ENCODE measurements around the gene GATC. TPM values are rescaled to one million over a fixed set of nuclear protein-coding genes. Genes with fewer than 3 reads are reported as not detected.

GATC gene
- total RNA-seq, 3 donors from 2014 or later (not counting 1 experiment from before 2014, with no cell fraction given): 16.5 to 22.8 (median 20.5) TPM

- Histone ChIP-seq H3K27me3 (ENCODE audit: control insufficient read depth, insufficient read depth, low read length) (no peaks in the 10 kb centered on the region), H3K4me1 (ENCODE audit: control insufficient read depth, insufficient read depth, low read length) (peaks cover 44% of the 10 kb centered on the region), H3K27ac (ENCODE audit: low read length) (peak within 1 kb of the TSS; percentile 86), H3K4me3 (ENCODE audit: low read length) (peak within 1 kb of the TSS; percentile 83), H3K9me3 (ENCODE audit: control insufficient read depth, insufficient read depth, low read length) (no peaks in the 10 kb centered on the region), H3K36me3 (ENCODE audit: control insufficient read depth, insufficient read depth, low read length) (peaks cover 21% of the 10 kb centered on the region)
- DNase-seq (peak; percentile 96 to 99), ATAC-seq (peak; percentile 83 to 95 (median 86))
- Mint-ChIP-seq H3K4me3 (peak within 1 kb of the TSS; percentile 95), H3K9me3 (no peaks in the 10 kb centered on the region), H3K27ac (peak within 1 kb of the TSS; percentile 91 to 97), H3K27me3 (ENCODE audit: low read depth in 2 of 2) (no peaks in the 10 kb centered on the region), H3K4me1 (peaks cover 76 to 77% of the 10 kb centered on the region in 2 donors), H3K36me3 (peaks cover 10% of the 10 kb centered on the region)
- TF ChIP-seq, protein P1, sequence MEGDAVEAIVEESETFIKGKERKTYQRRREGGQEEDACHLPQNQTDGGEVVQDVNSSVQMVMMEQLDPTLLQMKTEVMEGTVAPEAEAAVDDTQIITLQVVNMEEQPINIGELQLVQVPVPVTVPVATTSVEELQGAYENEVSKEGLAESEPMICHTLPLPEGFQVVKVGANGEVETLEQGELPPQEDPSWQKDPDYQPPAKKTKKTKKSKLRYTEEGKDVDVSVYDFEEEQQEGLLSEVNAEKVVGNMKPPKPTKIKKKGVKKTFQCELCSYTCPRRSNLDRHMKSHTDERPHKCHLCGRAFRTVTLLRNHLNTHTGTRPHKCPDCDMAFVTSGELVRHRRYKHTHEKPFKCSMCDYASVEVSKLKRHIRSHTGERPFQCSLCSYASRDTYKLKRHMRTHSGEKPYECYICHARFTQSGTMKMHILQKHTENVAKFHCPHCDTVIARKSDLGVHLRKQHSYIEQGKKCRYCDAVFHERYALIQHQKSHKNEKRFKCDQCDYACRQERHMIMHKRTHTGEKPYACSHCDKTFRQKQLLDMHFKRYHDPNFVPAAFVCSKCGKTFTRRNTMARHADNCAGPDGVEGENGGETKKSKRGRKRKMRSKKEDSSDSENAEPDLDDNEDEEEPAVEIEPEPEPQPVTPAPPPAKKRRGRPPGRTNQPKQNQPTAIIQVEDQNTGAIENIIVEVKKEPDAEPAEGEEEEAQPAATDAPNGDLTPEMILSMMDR (IDR thresholded peaks at IDR 0.05): peak; percentile 93
- intact Hi-C loops (cut with micrococcal nuclease): loop anchor here (1.0 kb wide), 2 partner anchors 12 to 27 kb away; partner anchors contain the start of gene DYNLL1
- under 1% methylated on average over 88 of the region's 88 CpGs for WGBS (ENCODE audit: insufficient coverage)
Measured at GRCh38 chr12:120469450-120470149, 23.4 kb downstream of the GATC start, which contains the start of gene SRSF9. SRSF9 (minus strand) TSS chr12:120469748; CDS start chr12:120469609, 139 bp downstream.

DNA sequence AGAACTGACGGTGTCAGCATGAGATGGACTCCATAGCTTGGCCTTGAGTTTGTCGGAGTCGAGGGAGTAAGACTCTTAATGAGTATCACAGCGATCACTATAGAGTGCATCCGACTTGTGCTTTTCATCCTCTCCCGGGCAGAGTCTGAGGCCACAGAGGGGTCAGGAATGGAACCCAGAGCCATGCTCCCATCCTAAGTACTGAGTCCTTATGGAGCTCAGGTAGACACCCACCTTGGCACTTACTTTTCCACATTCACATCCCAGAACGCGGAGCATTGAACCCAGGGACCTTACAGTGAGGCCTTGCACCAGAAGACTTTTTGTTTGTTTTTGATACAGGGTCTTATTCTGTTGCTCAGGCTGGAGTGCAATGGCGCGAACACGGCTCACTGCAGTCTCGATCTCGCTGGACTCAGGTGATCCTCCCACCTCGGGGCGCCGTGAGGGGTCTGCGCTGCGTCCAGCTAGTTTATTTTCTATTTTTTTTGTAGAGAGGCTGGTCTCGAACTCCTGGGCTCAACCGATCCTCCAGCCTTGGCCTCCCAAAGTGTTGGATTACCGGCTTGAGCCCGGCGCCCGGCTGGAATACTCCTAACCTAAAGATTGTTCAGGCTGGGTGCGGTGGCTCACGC, 24.0 kb downstream of the GATC start:
- Mint-ChIP-seq H3K27ac (peak overlapping the region; percentile 91 to 97), H3K4me3 (peak overlapping the region; percentile 95), H3K4me1 (peaks cover 77 to 78% of the 10 kb centered on the region in 2 donors), H3K9me3 (no peaks in the 10 kb centered on the region), H3K27me3 (ENCODE audit: low read depth in 2 of 2) (no peaks in the 10 kb centered on the region), H3K36me3 (peaks cover 3% of the 10 kb centered on the region)
- intact Hi-C loops (cut with micrococcal nuclease): no loop called here
- TF ChIP-seq, protein P1 (IDR thresholded peaks at IDR 0.05): no peak
- Histone ChIP-seq H3K36me3 (ENCODE audit: control insufficient read depth, insufficient read depth, low read length) (peaks cover 15% of the 10 kb centered on the region), H3K9me3 (ENCODE audit: control insufficient read depth, insufficient read depth, low read length) (no peaks in the 10 kb centered on the region), H3K4me1 (ENCODE audit: control insufficient read depth, insufficient read depth, low read length) (peaks cover 48% of the 10 kb centered on the region), H3K27me3 (ENCODE audit: control insufficient read depth, insufficient read depth, low read length) (no peaks in the 10 kb centered on the region), H3K27ac (ENCODE audit: low read length) (peak overlapping the region; percentile 82), H3K4me3 (ENCODE audit: low read length) (peak overlapping the region; percentile 77)
- WGBS (ENCODE audit: insufficient coverage): 71% methylated on average over 26 of the region's 26 CpGs
- ATAC-seq: peak; percentile 13 to 42 (median 15)
- DNase-seq: peak in 1 of 2 donors; percentile 48

DNA sequence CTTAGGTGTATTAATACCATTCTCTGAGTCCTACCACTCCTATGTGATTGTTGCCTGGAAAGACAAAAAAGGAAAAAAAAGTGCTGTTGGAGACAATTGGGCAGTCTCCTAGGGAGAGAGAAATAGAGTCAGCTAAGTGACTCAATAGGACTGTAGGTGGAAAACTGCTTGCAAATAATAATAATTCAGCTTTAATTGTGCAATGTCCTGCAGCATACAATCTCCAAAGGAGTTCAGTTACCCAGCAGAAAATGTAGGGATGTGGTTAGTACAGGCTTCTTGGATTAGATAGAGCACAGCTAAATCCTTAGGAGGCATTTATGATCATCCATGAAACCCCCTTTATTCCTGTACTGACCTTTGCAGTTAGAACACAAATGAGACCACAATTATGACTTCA, 26.3 kb downstream of the GATC start:
- DNase-seq: no peak
- no peak for ATAC-seq
- peaks cover 50% of the 10 kb centered on the region for H3K4me1 ChIP-seq (ENCODE audit: control insufficient read depth, insufficient read depth, low read length)
- intact Hi-C loops (cut with micrococcal nuclease): no loop called here
- Mint-ChIP-seq H3K27me3 (ENCODE audit: low read depth in 2 of 2) (no peaks in the 10 kb centered on the region), H3K27ac (peak overlapping the region; percentile 6 to 91), H3K9me3 (no peaks in the 10 kb centered on the region), H3K4me1 (peaks cover 69% of the 10 kb centered on the region in 2 donors), H3K36me3 (no peaks in the 10 kb centered on the region), H3K4me3 (peak overlapping the region; percentile 69)
- no peaks in the 10 kb centered on the region for H3K9me3 ChIP-seq (ENCODE audit: control insufficient read depth, insufficient read depth, low read length)
- no peak overlapping the region for H3K27ac ChIP-seq (ENCODE audit: low read length)
- peaks cover 2% of the 10 kb centered on the region for H3K36me3 ChIP-seq (ENCODE audit: control insufficient read depth, insufficient read depth, low read length)
- no peaks in the 10 kb centered on the region for H3K27me3 ChIP-seq (ENCODE audit: control insufficient read depth, insufficient read depth, low read length)
- TF ChIP-seq, protein P1 (IDR thresholded peaks at IDR 0.05): no peak
- no peak overlapping the region for H3K4me3 ChIP-seq (ENCODE audit: low read length)
